GM18520 (cell line): ENCODE data around the gene KIF5C.

Experiments used
- ATAC-seq: cut with Tn5 transposase; IDR thresholded peaks from one replicate; pipeline ENCODE4 v1.9.1; 2021; ENCODE audit not compliant: unreplicated experiment

Gene KIF5C

GRCh38 chr2:149068225-149068995 is 193.4 kb downstream of the KIF5C start:
- no peak for ATAC-seq

GRCh38 chr2:149068996-149069888 is 194.2 kb downstream of the KIF5C start:
- no peak for ATAC-seq

- no peak for ATAC-seq
These were observed 195.8 kb downstream of the KIF5C start for GRCh38 chr2:149070681-149071320.

- no peak for ATAC-seq
These were observed 200.1 kb downstream of the KIF5C start for GRCh38 chr2:149075105-149075504.

- ATAC-seq = no peak
These were observed 200.8 kb downstream of the KIF5C start for GRCh38 chr2:149075853-149076252.
